HUES64 (cell line): Measurements from ENCODE around the gene ZSWIM3.
"Not testable (repeated sequence)": the region's sequence is repeated elsewhere in the genome, so short reads cannot be mapped to it uniquely, and the experiment has no call there.

ENCODE experiments used
- H3K27ac ChIP-seq: 2 replicates; pipeline ENCODE4 v1.7.0; 2013; ENCODE audit warnings: low read depth, low read length, inconsistent platforms
- H3K27me3 ChIP-seq: 2 replicates; pipeline ENCODE4 v1.6.1; 2013; ENCODE audit warnings: mild to moderate bottlenecking, low read length; ENCODE audit not compliant: insufficient read depth
- H3K36me3 ChIP-seq: 2 replicates; pipeline ENCODE4 v1.6.1; 2013; ENCODE audit warnings: mild to moderate bottlenecking, low read length; ENCODE audit not compliant: insufficient read depth
- H3K4me1 ChIP-seq: 2 replicates; pipeline ENCODE4 v1.6.1; 2013; ENCODE audit warnings: mild to moderate bottlenecking, low read length, moderate library complexity; ENCODE audit not compliant: insufficient read depth
- H3K4me3 ChIP-seq: 2 replicates; pipeline ENCODE4 v1.5.1; 2013; ENCODE audit warnings: mild to moderate bottlenecking, low read length, moderate library complexity
- H3K9ac ChIP-seq: 2 replicates; pipeline ENCODE4 v1.6.1; 2013; ENCODE audit warnings: mild to moderate bottlenecking, low read depth, low read length
- H3K9me3 ChIP-seq: 2 replicates; pipeline ENCODE4 v1.6.1; 2013; ENCODE audit warnings: low read depth, low read length; ENCODE audit not compliant: insufficient read depth
- WGBS: fragments of 150-250, 120-280 bp; methylation state at CpG from one replicate; pipeline ENCODE4 v1.1.7; 2013; ENCODE audit warnings: missing lambda C conversion rate; 5-methylcytosine and 5-hydroxymethylcytosine counted together

ZSWIM3 gene

GRCh38 chr20:45893831-45894230, 36.4 kb downstream of the ZSWIM3 start:
- no peak overlapping the region for H3K4me3 ChIP-seq
- H3K27ac ChIP-seq = no peak overlapping the region
- 95% methylated on average over 3 of the region's 4 CpGs for WGBS
- peaks cover 56% of the 10 kb centered on the region for H3K36me3 ChIP-seq
- H3K9ac ChIP-seq = no peak overlapping the region
- H3K9me3 ChIP-seq = no peaks in the 10 kb centered on the region
- H3K27me3 ChIP-seq = no peaks in the 10 kb centered on the region; the same call in 1 of the 2 replicates
- H3K4me1 ChIP-seq = no peaks in the 10 kb centered on the region

GRCh38 chr20:45894797-45895196, 37.4 kb downstream of the ZSWIM3 start:
- Histone ChIP-seq H3K9me3 (no peaks in the 10 kb centered on the region), H3K27ac (no peak overlapping the region), H3K4me1 (no peaks in the 10 kb centered on the region), H3K36me3 (peaks cover 64% of the 10 kb centered on the region), H3K27me3 (no peaks in the 10 kb centered on the region; the same call in 1 of the 2 replicates), H3K4me3 (no peak overlapping the region), H3K9ac (no peak overlapping the region)
- 96% methylated on average over 12 of the region's 12 CpGs for WGBS

- Histone ChIP-seq H3K9ac (no peak overlapping the region), H3K27ac (no peak overlapping the region), H3K4me1 (no peaks in the 10 kb centered on the region), H3K9me3 (no peaks in the 10 kb centered on the region), H3K27me3 (no peaks in the 10 kb centered on the region), H3K4me3 (no peak overlapping the region), H3K36me3 (peaks cover 81% of the 10 kb centered on the region)
- WGBS = 95% methylated on average over 14 of the region's 14 CpGs
These were observed 39.3 kb downstream of the ZSWIM3 start for GRCh38 chr20:45896641-45897161.

GRCh38 chr20:45897289-45897688, 39.9 kb downstream of the ZSWIM3 start:
- H3K36me3 ChIP-seq = peaks cover 87% of the 10 kb centered on the region
- H3K9me3 ChIP-seq = no peaks in the 10 kb centered on the region
- H3K9ac ChIP-seq = no peak overlapping the region
- H3K27me3 ChIP-seq = no peaks in the 10 kb centered on the region
- no peak overlapping the region for H3K4me3 ChIP-seq
- no peaks in the 10 kb centered on the region for H3K4me1 ChIP-seq
- 95% methylated on average over 2 of the region's 2 CpGs for WGBS
- H3K27ac ChIP-seq = no peak overlapping the region

GRCh38 chr20:45897692-45898091, 40.3 kb downstream of the ZSWIM3 start:
- H3K9ac ChIP-seq = no peak overlapping the region
- no peaks in the 10 kb centered on the region for H3K27me3 ChIP-seq
- H3K27ac ChIP-seq = no peak overlapping the region
- 96% methylated on average over 7 of the region's 7 CpGs for WGBS
- no peak overlapping the region for H3K4me3 ChIP-seq
- H3K36me3 ChIP-seq = peaks cover 90% of the 10 kb centered on the region
- H3K4me1 ChIP-seq = no peaks in the 10 kb centered on the region
- no peaks in the 10 kb centered on the region for H3K9me3 ChIP-seq

- Histone ChIP-seq H3K27me3 (no peaks in the 10 kb centered on the region), H3K9ac (no peak overlapping the region), H3K9me3 (no peaks in the 10 kb centered on the region), H3K27ac (no peak overlapping the region), H3K36me3 (peaks cover 89% of the 10 kb centered on the region), H3K4me3 (no peak overlapping the region), H3K4me1 (no peaks in the 10 kb centered on the region)
- WGBS = 91% methylated on average over 12 of the region's 12 CpGs
These were observed 40.9 kb downstream of the ZSWIM3 start for GRCh38 chr20:45898285-45898684.

GRCh38 chr20:45899046-45899835, 41.8 kb downstream of the ZSWIM3 start:
- Histone ChIP-seq H3K27ac (no peak overlapping the region), H3K4me1 (no peaks in the 10 kb centered on the region), H3K4me3 (no peak overlapping the region), H3K9ac (no peak overlapping the region), H3K9me3 (no peaks in the 10 kb centered on the region), H3K36me3 (peaks cover 90% of the 10 kb centered on the region), H3K27me3 (no peaks in the 10 kb centered on the region)
- 93% methylated on average over 12 of the region's 13 CpGs for WGBS

- H3K9me3 ChIP-seq, H3K4me3 ChIP-seq, H3K27ac ChIP-seq, H3K4me1 ChIP-seq, H3K27me3 ChIP-seq, H3K9ac ChIP-seq: not testable (repeated sequence)
- WGBS = 96% methylated on average over 6 of the region's 6 CpGs
- peaks cover 94% of the 10 kb centered on the region for H3K36me3 ChIP-seq
These were observed 43.9 kb downstream of the ZSWIM3 start for GRCh38 chr20:45901332-45901731.

- Histone ChIP-seq H3K36me3 (peaks cover 92% of the 10 kb centered on the region), H3K27ac (no peak overlapping the region), H3K27me3 (no peaks in the 10 kb centered on the region), H3K4me3 (no peak overlapping the region), H3K9me3 (no peaks in the 10 kb centered on the region), H3K4me1 (no peaks in the 10 kb centered on the region), H3K9ac (no peak overlapping the region)
- WGBS = 93% methylated on average over 14 of the region's 14 CpGs
These were observed 44.8 kb downstream of the ZSWIM3 start for GRCh38 chr20:45902199-45902701.

GRCh38 chr20:45904583-45905504, 47.4 kb downstream of the ZSWIM3 start:
- Histone ChIP-seq H3K9me3 (no peaks in the 10 kb centered on the region), H3K4me3 (no peak overlapping the region), H3K27me3 (no peaks in the 10 kb centered on the region), H3K36me3 (peaks cover 87% of the 10 kb centered on the region), H3K9ac (no peak overlapping the region), H3K4me1 (no peaks in the 10 kb centered on the region), H3K27ac (no peak overlapping the region)
- 88% methylated on average over 16 of the region's 16 CpGs for WGBS
